RPMI8226 (cell line): Measurements from ENCODE around the gene SFXN2.
"Not testable (repeated sequence)": the region's sequence is repeated elsewhere in the genome, so short reads cannot be mapped to it uniquely, and the experiment has no call there.

Experiments used
- DNase-seq: peaks from one replicate; pipeline ENCODE4 v3.0.0-alpha.2; 2015

The SFXN2 gene

GRCh38 chr10:102758240-102758932 is 44.0 kb downstream of the SFXN2 start:
- DNase-seq: no peak

GRCh38 chr10:102758933-102759262 is 44.5 kb downstream of the SFXN2 start:
- not testable (repeated sequence) for DNase-seq

GRCh38 chr10:102759497-102760210 is 45.2 kb downstream of the SFXN2 start:
- DNase-seq: no peak

- no peak for DNase-seq
Observed at GRCh38 chr10:102761981-102762380, 47.5 kb downstream of the SFXN2 start.

GRCh38 chr10:102762401-102763015 is 48.1 kb downstream of the SFXN2 start:
- DNase-seq: no peak

- DNase-seq: no peak
Observed at GRCh38 chr10:102763037-102763607, 48.7 kb downstream of the SFXN2 start.

GRCh38 chr10:102764470-102765161 is 50.2 kb downstream of the SFXN2 start:
- no peak for DNase-seq

GRCh38 chr10:102765336-102765735 is 50.9 kb downstream of the SFXN2 start:
- DNase-seq: no peak

GRCh38 chr10:102767428-102768160 is 53.2 kb downstream of the SFXN2 start:
- DNase-seq: no peak

GRCh38 chr10:102769375-102770107 is 55.1 kb downstream of the SFXN2 start:
- no peak for DNase-seq

GRCh38 chr10:102770108-102770482 is 55.7 kb downstream of the SFXN2 start:
- DNase-seq: no peak

- DNase-seq: no peak
Observed at GRCh38 chr10:102770792-102771191, 56.4 kb downstream of the SFXN2 start.

GRCh38 chr10:102773320-102773719 is 58.9 kb downstream of the SFXN2 start:
- DNase-seq: no peak

GRCh38 chr10:102773986-102774385 is 59.5 kb downstream of the SFXN2 start:
- DNase-seq: no peak

- DNase-seq: no peak
Observed at GRCh38 chr10:102775201-102775934, 60.9 kb downstream of the SFXN2 start.

- no peak for DNase-seq
Observed at GRCh38 chr10:102775935-102776669, 61.7 kb downstream of the SFXN2 start.

GRCh38 chr10:102776779-102777456 is 62.5 kb downstream of the SFXN2 start:
- DNase-seq: no peak

GRCh38 chr10:102777711-102778453 is 63.4 kb downstream of the SFXN2 start:
- DNase-seq: no peak

- DNase-seq: no peak
Observed at GRCh38 chr10:102778781-102779180, 64.3 kb downstream of the SFXN2 start.
